NOMO-1 treated with dmso at 0.1 percent for 144 hours (cell line): ENCODE measurements around the gene ZNF543.
"Not testable (repeated sequence)": the region's sequence is repeated elsewhere in the genome, so short reads cannot be mapped to it uniquely, and the experiment has no call there.

Source experiments
- DNase-seq: peaks from one replicate; lab custom pipeline; 2025; ENCODE audit not compliant: unreplicated experiment; lab: John Stamatoyannopoulos, UW

The ZNF543 gene

DNA sequence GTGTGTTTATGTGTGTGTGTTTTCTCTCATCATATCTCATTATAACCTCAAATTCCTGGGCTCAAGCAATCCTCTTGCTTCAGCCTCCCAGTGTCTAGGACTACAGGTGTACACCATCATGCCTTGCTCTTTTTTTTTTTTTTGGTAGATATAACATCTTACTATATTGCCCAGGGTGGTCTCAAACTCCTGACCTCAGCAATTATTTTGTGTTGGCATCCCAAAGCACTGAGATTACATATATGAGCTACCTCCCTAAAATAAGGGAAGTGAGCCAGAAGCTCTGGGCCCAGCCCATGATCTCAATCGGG lies 448 bp upstream of the ZNF543 start:
- no peak for DNase-seq

DNA sequence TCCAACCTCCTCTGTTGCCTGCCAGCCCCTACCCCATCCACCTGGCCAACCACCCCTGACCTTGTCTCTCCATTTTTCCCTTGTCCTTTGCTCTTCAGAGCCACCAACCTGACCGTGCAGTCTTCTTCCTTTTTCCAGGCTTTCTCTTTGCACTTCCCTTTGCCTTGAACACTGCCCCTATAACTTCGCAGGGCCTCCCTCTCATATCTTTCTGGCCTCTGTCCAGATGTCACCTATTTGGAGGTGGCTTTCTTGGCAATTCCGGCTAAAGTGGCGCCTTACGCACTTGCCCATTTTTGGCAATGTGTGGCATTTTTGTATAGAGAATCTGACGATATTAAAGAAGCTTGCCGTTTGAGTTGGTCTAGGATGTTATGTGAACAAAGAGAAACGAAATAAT lies 844 bp downstream of the ZNF543 start:
- no peak for DNase-seq

DNA sequence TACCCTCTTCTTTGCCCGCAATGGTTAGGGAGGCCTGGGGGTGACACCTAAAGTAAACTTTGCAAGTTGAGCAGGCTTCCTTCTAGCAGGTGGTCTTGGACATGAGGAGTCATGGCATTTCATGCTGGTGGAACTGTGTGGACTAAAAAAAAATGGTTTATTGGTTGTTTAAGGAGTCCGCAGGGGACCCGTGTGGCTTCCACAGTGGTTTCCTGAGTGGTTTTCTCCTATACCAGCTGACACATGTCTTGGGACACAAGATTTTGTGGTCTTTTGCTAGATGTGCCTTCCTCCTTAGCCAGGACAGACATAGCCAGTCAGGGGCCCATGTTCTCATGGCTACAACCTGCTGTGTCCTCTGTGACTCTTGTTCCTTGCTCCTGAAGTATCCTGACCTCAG lies 1.5 kb downstream of the ZNF543 start:
- DNase-seq, result no peak

DNA sequence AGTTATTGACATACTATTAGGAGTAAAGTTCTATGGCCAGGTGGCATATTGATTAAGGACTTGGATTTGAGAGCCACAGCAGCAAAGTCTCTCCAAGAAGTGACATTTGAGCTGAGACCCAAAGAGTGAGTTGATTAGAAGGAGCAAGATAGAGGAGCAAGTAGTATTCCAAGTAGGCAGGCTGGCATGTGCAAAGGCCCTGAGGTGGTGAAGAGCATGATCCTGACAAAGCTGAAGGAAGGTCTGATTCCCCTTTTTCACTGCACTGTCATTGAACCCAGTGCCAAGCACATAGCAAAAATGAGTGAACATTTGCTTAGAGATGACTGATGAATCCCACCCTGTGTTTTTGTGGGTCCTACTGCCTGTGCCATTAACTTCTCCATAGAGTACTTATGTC lies 4.7 kb downstream of the ZNF543 start:
- DNase-seq, result no peak

DNA sequence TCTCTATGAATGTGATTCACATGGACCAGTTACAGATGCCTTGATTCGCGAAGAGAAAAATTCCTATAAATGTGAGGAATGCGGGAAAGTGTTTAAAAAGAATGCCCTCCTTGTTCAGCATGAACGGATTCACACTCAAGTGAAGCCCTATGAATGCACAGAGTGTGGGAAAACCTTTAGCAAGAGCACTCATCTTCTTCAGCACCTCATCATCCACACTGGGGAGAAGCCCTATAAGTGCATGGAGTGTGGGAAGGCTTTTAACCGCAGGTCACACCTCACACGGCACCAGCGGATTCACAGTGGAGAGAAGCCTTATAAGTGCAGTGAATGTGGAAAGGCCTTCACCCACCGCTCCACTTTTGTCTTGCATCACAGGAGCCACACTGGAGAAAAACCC lies 7.7 kb downstream of the ZNF543 start:
- no peak for DNase-seq

DNA sequence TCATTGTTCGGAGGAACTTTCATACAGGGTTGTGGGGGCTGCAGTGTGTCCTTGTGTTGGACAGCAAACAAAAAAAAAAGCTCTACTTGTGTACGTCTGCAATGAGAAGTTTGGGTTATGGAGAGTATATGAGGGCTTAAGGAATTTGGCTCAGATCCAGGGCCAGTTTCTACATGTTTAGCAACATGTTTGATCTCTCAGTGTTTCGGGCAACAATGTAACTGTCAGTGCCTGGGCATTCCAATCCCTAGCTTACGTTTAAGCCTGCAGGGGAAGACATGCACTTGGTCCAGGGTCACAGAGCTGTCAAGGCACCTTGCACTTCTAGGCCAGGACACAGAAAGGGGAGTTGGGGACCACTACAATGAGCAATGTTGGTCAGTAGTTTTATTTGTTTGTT lies 13.9 kb downstream of the ZNF543 start:
- DNase-seq, result no peak

DNA sequence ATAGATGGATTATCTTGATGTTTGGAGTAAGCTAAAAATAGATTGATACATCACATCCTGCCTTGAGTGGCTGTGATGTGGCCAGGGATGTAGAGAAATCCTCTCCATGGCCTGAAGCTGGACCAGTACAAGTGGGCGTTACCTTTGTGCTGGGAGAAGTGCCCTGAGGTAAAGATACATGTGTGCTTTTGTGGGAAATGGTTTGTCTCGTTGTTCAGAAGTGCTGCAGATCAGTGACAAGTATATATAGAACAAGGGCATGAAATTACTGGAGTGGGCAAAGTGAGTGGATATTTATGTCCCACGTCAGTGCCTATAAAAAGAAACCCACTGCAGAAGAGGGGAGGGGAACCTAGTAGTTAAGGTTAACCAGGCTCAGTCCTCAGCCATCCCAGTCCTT lies 18.6 kb downstream of the ZNF543 start:
- DNase-seq, result no peak

DNA sequence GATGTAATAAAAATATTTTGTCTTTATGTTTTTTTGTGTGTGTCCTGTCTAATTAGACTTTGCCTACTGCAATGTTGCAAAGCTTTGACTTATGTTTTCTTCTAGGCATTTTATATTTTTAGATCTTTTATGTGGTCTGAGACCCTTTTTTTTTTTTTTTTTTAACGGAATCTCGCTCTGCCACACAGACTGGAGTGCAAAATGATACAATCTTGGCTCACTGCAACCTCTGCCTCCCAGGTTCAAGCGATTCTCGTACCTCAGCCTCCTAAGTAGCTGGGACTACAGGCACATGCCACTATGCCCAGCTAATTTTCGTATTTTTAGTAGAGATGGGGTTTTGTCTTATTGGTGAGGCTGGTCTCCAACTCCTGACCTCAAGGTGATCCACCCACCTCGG lies 22.3 kb downstream of the ZNF543 start:
- no peak for DNase-seq

DNA sequence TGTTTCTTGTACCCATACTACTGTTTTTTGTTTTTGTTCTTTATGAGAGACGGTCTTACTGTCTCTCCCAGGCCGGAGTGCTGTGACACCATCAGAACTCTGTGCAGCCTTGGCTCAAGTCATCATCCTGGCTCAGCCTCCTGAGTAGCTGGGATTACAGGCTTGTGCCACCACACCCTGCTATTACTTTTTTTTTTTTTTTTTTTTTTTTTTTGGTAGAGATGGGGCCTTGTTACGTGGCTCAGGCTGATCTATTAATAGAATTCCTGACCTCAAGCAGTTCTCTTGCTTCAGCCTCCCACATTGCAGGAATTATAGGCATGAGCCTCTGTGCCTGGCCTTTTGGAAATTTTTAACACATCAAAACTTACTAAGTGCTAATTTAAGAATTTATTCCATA lies 27.9 kb downstream of the ZNF543 start:
- no peak for DNase-seq

DNA sequence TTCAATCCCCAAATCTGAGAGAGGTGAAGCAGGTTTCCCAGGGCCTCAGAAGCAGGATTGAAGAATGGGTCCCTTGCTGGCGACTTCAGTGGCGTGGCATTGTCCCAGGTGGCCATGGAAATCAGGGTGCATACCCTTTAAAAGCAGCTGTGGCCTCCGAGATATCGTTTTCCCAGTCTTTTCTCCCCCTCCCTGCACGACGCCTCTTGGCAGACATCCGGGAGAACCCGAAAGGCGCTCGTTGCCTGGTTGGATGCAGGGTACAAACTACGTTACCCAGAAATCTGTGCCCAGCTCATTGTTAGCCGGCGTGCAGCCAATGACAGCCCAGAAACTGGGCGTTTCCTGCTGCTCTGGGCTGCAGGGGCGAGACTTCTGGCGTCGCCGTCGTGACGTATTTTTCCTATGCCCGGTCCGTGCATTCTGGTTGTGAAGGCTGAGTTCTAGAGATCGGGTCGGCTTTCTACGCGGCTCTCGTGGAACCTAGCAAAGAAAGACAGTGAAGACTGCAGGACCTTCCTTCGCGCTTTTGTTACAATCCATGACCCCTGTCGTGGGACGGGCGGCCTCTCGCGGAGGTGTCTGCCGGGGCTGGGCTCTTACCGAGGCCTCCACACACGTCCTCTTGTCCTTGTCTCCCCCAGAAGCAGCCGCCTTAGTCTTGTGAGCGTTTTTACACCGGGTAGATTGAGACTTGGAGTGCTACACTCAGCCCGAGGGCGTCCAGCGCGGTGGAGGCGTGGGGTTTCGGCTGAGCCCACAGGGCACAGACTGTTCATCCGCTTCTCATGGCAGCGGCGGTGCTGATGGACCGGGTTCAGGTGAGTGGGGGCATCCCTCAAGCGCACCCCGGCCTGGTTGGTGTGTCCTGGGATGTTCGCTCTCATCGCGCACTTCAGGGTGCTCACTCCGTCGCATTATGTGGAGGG lies 30.9 kb downstream of the ZNF543 start, which contains the start of gene ZNF304:
TSS of gene ZNF304 (plus strand) at position 395 of the 929 bp plus-strand sequence. CDS start at position 789, 394 bp downstream.
- peak; percentile 88 for DNase-seq

DNA sequence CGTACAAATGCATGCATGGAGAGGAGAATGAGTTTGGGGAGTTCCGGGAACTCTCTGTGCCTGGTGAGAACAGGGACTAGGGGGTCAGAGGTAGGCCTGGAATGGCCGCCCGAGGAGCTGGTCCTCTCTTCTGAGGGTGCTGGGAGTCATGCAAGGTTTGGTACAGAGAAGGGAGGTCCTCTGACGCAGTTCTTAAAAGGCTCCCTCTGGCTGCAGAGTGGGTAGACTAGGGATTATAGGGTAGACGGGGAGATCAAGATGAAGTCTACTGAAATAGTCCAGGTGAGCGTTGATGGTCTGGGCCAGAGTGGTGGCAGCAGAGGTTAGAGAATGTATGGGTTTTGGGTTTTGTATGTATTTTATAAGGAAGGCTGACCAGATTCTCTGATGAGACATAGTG lies 31.6 kb downstream of the ZNF543 start:
- no peak for DNase-seq

DNA sequence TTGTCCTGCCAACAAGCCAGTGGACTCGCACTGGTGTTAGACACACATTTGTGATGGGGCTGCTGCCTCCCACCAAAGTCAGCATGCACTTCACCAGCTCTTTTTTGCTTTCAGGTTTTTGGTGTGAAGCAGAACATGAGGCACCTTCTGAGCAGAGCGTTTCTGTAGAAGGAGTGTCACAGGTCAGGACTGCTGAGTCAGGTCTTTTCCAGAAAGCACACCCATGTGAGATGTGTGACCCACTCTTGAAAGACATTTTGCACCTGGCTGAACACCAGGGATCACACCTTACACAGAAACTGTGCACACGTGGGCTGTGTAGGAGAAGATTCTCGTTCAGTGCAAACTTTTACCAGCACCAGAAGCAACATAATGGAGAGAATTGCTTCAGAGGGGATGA lies 35.6 kb downstream of the ZNF543 start:
- DNase-seq, result no peak

DNA sequence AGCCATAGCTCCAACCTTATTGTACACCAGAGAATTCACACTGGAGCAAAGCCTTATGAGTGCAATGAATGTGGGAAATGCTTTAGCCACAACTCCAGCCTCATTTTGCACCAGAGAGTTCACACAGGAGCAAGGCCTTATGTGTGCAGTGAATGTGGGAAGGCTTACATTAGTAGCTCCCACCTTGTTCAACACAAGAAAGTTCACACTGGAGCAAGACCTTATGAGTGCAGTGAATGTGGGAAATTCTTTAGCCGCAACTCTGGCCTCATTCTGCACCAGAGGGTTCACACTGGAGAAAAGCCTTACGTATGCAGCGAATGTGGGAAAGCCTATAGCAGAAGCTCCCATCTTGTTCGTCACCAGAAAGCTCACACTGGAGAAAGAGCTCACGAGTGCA lies 37.1 kb downstream of the ZNF543 start:
- no peak for DNase-seq

DNA sequence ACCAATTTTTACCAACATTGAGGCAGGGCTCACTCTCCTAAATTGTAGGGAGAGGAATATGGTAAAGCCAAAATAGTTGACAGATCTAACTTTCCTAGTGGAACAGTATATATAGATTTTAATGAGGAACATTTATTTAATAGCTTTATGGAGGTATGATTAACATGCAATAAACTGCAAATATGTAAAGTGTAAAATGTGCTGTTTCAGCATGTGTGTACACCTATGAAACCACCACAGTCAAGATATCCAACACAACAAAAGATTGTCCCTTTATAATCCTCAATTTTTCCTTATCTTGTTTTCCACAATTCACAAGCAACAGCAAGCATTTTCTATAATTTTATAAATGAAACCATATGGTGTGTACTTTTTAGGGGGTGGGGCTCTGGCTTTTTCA lies 39.0 kb downstream of the ZNF543 start:
- no peak for DNase-seq

DNA sequence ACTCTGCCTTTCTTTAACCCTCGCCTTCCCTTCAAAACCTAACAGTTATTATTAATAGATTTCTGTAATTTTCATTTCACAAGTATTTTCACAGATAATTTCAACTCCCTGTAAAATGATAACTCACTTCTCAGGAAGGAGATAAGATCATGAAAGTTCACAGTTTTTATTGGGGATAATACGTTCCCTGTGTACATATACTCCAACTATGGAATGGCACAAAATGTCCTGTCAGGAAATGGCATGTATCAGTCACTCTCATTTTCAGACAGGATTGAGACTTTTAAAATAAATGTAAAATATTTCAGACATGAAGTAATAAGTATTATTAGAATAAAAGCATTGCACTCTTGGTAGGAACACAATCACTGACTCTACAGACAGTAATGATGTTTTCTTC lies 42.1 kb downstream of the ZNF543 start:
- no peak for DNase-seq

DNA sequence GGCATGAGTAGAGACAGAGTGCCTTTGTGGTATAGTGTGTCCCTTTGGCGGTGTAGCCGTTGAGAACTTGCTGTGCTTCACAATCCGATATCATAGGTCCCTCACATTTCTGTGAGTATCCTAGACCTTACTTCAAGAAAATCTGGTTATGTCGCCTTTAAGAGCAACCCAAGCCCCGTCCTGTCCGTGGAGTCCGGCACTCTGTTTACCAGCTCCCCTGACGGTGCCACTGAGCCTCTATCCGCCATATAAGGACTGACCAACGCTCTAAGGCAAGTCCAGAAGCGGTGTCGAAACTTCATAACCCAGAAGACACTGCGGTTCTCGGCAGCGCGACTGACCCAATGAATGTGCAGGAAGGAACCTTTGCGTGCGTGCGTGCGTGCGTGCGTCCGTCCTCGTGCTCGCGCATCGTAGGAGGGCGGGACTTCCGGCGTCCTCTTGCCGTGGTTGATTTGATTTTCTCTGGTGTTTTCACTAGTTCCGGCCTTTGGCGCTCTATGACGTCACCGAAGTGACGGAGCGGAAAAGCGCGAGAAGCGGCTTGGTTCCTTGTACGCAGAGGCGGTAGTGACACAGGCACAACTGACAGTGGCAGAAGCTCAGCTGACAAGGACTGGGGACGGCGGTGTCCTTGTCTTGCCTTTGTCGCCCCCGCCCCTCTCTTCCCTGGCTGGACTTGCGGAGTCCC lies 42.9 kb downstream of the ZNF543 start, which contains the start of the genes TRAPPC2B and ZNF547:
TSS of gene TRAPPC2B (plus strand) at position 555 of the 691 bp plus-strand sequence. CDS start 1,283 bp downstream, outside the sequence.
TSS of gene ZNF547 (plus strand) at position 555 of the 691 bp plus-strand sequence. CDS start 5,005 bp downstream, outside the sequence.
- peak; percentile 94 for DNase-seq

DNA sequence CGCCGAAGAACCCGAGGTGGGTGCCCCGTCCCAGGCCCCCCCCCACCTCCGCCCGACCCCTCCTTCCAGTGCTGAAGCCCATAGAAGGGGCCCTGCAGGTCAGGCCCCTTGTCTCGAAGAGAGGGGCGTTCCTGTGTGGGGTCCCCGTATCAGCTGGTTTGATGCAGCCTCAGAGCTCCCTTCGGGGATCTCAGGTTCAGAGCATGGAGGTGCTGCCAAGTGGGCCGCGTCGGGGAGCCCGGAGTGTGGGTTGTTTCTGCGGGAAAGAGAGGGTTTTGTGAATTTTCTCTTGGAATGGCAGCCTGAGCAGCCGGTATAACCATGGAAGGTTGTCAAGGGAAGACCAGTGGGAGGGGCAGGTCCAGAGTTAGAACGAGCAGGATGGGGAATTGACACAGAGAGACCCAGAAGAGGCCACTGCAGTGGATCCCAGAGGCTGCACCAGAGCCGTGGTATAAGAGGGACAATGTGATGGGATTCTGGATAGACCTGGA lies 43.5 kb downstream of the ZNF543 start:
- no peak for DNase-seq

DNA sequence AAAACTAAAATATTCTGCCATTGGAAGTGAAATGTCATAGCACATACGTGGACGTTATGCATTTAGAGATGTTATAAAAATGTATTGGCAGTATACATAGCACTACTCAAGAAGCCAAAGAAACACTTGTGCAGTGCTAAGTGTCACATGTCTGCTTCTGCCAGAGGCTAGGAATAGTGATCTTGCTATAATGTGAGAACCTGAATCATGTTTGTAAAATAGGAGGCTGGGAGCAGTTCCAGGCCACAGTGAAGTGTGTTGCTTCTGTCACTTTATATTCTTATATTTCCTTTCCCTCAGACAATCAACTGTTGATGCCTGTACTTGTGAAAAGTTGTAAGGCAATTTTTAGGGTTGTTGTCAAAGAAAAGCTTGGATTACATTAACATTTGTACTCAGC lies 46.5 kb downstream of the ZNF543 start:
- DNase-seq, result no peak

DNA sequence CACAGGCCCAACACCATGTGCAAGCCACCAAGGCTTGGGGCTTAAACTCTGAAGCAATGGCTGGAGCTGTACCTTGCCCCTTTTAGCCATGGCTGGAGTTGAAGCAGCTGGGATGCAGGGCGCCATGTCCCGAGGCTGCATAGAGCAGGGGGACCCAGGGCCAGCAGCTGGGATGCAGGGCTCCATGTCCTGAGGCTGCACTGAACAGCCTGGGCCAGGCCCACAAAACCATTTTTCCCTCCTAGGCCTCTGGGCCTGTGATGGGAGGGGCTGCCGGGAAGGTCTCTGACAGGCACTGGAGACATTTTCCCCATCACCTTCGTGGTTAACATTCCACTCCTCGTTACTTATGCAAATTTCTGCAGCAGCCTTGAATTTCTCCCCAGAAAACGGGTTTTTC lies 53.9 kb downstream of the ZNF543 start:
- DNase-seq, result no peak

DNA sequence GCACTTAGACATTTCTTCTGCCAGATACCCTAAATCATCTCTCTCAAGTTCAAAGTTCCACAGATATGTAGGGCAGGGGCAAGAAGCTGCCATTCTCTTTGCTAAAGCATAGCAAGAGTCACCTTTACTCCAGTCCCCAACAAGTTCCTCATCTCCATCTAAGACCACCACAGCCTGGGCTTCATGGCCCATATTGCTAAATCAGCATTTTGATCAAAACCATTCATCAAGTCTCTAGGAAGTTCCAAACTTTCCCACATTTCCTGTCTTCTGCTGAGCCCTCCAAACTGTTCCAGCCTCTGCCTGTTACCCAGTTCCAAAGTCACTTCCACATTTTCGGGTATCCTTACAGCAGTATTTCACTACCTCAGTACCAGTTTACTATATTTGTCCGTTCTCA lies 54.4 kb downstream of the ZNF543 start:
- DNase-seq, result not testable (repeated sequence)

DNA sequence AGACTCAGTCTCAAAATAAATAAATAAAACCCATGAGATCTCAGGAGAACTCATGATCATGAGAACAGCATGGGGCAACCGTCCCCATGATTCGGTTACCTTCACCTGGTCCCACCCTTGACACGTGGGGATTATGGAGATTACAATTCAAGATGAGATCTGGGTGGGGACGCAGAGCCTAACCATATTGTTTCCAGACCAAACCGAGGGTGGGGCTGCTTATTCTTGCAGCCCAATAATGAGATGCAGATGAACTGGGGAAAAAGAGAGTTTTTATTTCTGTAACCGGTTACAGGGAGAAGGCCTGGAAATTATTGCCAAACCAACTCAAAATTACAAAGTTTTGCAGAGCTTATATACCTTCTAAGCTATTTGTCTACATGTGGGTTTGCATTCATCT lies 55.9 kb downstream of the ZNF543 start:
- DNase-seq, result no peak
